GM23338 (cell line): ENCODE results near the gene OGG1. TPM values are rescaled to one million over a fixed set of nuclear protein-coding genes. Genes with fewer than 3 reads are reported as not detected.

Experiments used
- ATAC-seq: fragments of 200-7000 bp; cut with Tn5 transposase; 3 replicates; pipeline ENCODE4 v1.9.1; 2020
- DNase-seq: peaks from one replicate; pipeline ENCODE4 v3.0.0-alpha.2; 2015; ENCODE audit warnings: low spot score
- H2AFZ ChIP-seq: fragments of 200-600 bp; sonication (generic); 2 replicates; pipeline ENCODE4 v1.8.0; 2016; ENCODE audit warnings: antibody characterized with exemption, mild to moderate bottlenecking, moderate library complexity
- H3F3A ChIP-seq: fragments of 200-600 bp; sonication (generic); replicated peaks from 2 replicates; pipeline ENCODE4 v1.8.0; 2017; ENCODE audit warnings: antibody characterized with exemption, mixed run types, low read depth
- H3K27ac ChIP-seq: fragments of 200-600 bp; sonication (generic); 2 replicates; pipeline ENCODE4 v1.6.1; 2016; ENCODE audit warnings: low read depth
- H3K27me3 ChIP-seq: fragments of 200-600 bp; sonication (generic); 2 replicates; pipeline ENCODE4 v1.8.0; 2016; ENCODE audit warnings: mild to moderate bottlenecking, mixed run types, moderate library complexity; ENCODE audit not compliant: insufficient read depth
- H3K36me3 ChIP-seq: fragments of 200-600 bp; sonication (generic); 2 replicates; pipeline ENCODE4 v1.8.0; 2016; ENCODE audit warnings: mild to moderate bottlenecking; ENCODE audit not compliant: insufficient read depth
- H3K4me1 ChIP-seq: fragments of 200-600 bp; sonication (generic); 2 replicates; pipeline ENCODE4 v1.8.0; 2016; ENCODE audit warnings: mild to moderate bottlenecking, moderate library complexity; ENCODE audit not compliant: insufficient read depth
- H3K4me2 ChIP-seq: fragments of 200-600 bp; sonication (generic); 2 replicates; pipeline ENCODE4 v1.7.1; 2017; ENCODE audit warnings: mixed run types
- H3K4me3 ChIP-seq: fragments of 200-600 bp; sonication (generic); 2 replicates; pipeline ENCODE4 v1.6.1; 2016; ENCODE audit warnings: mixed run types
- H3K79me2 ChIP-seq: fragments of 200-600 bp; sonication (generic); replicated peaks from 2 replicates; pipeline ENCODE4 v1.8.0; 2017; ENCODE audit warnings: mild to moderate bottlenecking; ENCODE audit not compliant: insufficient read depth
- H3K9me2 ChIP-seq: fragments of 200-600 bp; sonication (generic); 2 replicates; pipeline ENCODE4 v1.8.0; 2017; ENCODE audit not compliant: insufficient read depth
- H4K20me1 ChIP-seq: fragments of 200-600 bp; sonication (generic); replicated peaks from 2 replicates; pipeline ENCODE4 v1.8.0; 2017; ENCODE audit warnings: mild to moderate bottlenecking; ENCODE audit not compliant: insufficient read depth
- H3K27ac Mint-ChIP-seq: 2 replicates; pipeline ENCODE4 v1.8.0; 2020; ENCODE audit warnings: inconsistent platforms, mild to moderate bottlenecking, moderate library complexity, mixed read lengths
- H3K27me3 Mint-ChIP-seq: 3 replicates; pipeline ENCODE4 v1.8.0; 2022; ENCODE audit warnings: low read depth, mild to moderate bottlenecking, moderate library complexity, mixed read lengths, inconsistent platforms; ENCODE audit not compliant: insufficient read depth, poor library complexity
- H3K36me3 Mint-ChIP-seq: 3 replicates; pipeline ENCODE4 v1.8.0; 2021; ENCODE audit warnings: low read depth, mild to moderate bottlenecking, inconsistent platforms, moderate library complexity, mixed read lengths
- H3K4me1 Mint-ChIP-seq: 3 replicates; pipeline ENCODE4 v1.8.0; 2020; ENCODE audit warnings: mild to moderate bottlenecking, inconsistent platforms, mixed read lengths
- H3K4me3 Mint-ChIP-seq: 3 replicates; pipeline ENCODE4 v1.8.0; 2021; ENCODE audit warnings: moderate library complexity, mild to moderate bottlenecking, inconsistent platforms, mixed read lengths
- H3K9me3 Mint-ChIP-seq: 3 replicates; pipeline ENCODE4 v1.8.0; 2020; ENCODE audit warnings: moderate library complexity, mild to moderate bottlenecking, inconsistent platforms, mixed read lengths
- CREB1 ChIP-seq: fragments of 250-450 bp; sonication (Bioruptor Pico); IDR thresholded peaks from 2 replicates; pipeline ENCODE4 v1.5.0; 2020; ENCODE audit warnings: low read depth, mild to moderate bottlenecking, moderate library complexity
- EZH2 ChIP-seq: fragments of 200-600 bp; sonication (generic); IDR thresholded peaks from one replicate; pipeline ENCODE4 v1.8.0; 2017; ENCODE audit warnings: antibody characterized with exemption, mild to moderate bottlenecking, low read depth; ENCODE audit not compliant: unreplicated experiment
- EZH2phosphoT487 ChIP-seq: fragments of 200-600 bp; sonication (generic); IDR thresholded peaks from one replicate; pipeline ENCODE4 v1.8.1; 2018; ENCODE audit warnings: antibody characterized with exemption; ENCODE audit not compliant: unreplicated experiment
- JUNB ChIP-seq: IDR thresholded peaks from one replicate; pipeline ENCODE4 v1.6.1; 2016; ENCODE audit warnings: antibody characterized with exemption; ENCODE audit not compliant: unreplicated experiment
- NANOG ChIP-seq: IDR thresholded peaks from 2 replicates; pipeline ENCODE4 v1.6.1; 2016; ENCODE audit warnings: antibody characterized with exemption, borderline replicate concordance
- POLR2AphosphoS5 ChIP-seq: IDR thresholded peaks from 2 replicates; pipeline ENCODE4 v1.6.1; 2016; ENCODE audit warnings: antibody characterized with exemption, low read depth
- STAT1 ChIP-seq: IDR thresholded peaks from one replicate; pipeline ENCODE4 v1.6.1; 2016; ENCODE audit warnings: antibody characterized with exemption; ENCODE audit not compliant: unreplicated experiment
- ZNF114 ChIP-seq: fragments of 250-450 bp; sonication (Bioruptor Pico); IDR thresholded peaks from 2 replicates; pipeline ENCODE4 v1.5.0; 2020; ENCODE audit warnings: mild to moderate bottlenecking, moderate library complexity
- ZNF331 ChIP-seq: fragments of 250-450 bp; sonication (Bioruptor Pico); IDR thresholded peaks from 2 replicates; pipeline ENCODE4 v1.5.0; 2020; ENCODE audit warnings: low read depth, mild to moderate bottlenecking, moderate library complexity
- polyA plus RNA-seq: library from polyadenylated mRNA; unstranded; fragments of >200 nt; fragmentation: Nextera tagmentation; extraction: Ambion mirVana; gene quantifications from 2 replicates; pipeline ENCODE4 v1.2.1, GENCODE V29; 2016
- total RNA-seq: library from RNA; depleted of rRNA; stranded (reverse); fragments of >200 nt; shearing (Covaris generic); gene quantifications from 2 replicates; pipeline ENCODE4 v1.2.3, GENCODE V29; 2014
- TF ChIP-seq, protein P1 (sequence below): IDR thresholded peaks from one replicate; pipeline ENCODE4 v1.6.1; 2018; ENCODE audit warnings: antibody characterized with exemption; ENCODE audit not compliant: unreplicated experiment
- TF ChIP-seq, protein P2 (sequence below): IDR thresholded peaks from 2 replicates; pipeline ENCODE4 v1.6.1; 2016; ENCODE audit warnings: antibody characterized with exemption
- TF ChIP-seq, protein P3 (sequence below), 2 experiments: fragments of 200-600 bp in 1 of 2; sonication (generic) in 1 of 2; conservative IDR thresholded peaks; 2 replicates each; pipeline versions ENCODE4 v1.5.1 to v1.6.1; 2016 to 2017; ENCODE audit warnings: antibody characterized with exemption in 2 of 2, low read depth in 2 of 2, mild to moderate bottlenecking in 2 of 2, moderate library complexity in 1 of 2

The OGG1 gene
- total and polyA plus RNA-seq, 2 experiments from 2014 or later, result 20.6 to 27.6 TPM

- TF ChIP-seq, protein P1, sequence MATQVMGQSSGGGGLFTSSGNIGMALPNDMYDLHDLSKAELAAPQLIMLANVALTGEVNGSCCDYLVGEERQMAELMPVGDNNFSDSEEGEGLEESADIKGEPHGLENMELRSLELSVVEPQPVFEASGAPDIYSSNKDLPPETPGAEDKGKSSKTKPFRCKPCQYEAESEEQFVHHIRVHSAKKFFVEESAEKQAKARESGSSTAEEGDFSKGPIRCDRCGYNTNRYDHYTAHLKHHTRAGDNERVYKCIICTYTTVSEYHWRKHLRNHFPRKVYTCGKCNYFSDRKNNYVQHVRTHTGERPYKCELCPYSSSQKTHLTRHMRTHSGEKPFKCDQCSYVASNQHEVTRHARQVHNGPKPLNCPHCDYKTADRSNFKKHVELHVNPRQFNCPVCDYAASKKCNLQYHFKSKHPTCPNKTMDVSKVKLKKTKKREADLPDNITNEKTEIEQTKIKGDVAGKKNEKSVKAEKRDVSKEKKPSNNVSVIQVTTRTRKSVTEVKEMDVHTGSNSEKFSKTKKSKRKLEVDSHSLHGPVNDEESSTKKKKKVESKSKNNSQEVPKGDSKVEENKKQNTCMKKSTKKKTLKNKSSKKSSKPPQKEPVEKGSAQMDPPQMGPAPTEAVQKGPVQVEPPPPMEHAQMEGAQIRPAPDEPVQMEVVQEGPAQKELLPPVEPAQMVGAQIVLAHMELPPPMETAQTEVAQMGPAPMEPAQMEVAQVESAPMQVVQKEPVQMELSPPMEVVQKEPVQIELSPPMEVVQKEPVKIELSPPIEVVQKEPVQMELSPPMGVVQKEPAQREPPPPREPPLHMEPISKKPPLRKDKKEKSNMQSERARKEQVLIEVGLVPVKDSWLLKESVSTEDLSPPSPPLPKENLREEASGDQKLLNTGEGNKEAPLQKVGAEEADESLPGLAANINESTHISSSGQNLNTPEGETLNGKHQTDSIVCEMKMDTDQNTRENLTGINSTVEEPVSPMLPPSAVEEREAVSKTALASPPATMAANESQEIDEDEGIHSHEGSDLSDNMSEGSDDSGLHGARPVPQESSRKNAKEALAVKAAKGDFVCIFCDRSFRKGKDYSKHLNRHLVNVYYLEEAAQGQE, result no peak
These were observed 28.1 kb upstream of the OGG1 start (continued) for GRCh38 chr3:9721700-9722060.

DNA sequence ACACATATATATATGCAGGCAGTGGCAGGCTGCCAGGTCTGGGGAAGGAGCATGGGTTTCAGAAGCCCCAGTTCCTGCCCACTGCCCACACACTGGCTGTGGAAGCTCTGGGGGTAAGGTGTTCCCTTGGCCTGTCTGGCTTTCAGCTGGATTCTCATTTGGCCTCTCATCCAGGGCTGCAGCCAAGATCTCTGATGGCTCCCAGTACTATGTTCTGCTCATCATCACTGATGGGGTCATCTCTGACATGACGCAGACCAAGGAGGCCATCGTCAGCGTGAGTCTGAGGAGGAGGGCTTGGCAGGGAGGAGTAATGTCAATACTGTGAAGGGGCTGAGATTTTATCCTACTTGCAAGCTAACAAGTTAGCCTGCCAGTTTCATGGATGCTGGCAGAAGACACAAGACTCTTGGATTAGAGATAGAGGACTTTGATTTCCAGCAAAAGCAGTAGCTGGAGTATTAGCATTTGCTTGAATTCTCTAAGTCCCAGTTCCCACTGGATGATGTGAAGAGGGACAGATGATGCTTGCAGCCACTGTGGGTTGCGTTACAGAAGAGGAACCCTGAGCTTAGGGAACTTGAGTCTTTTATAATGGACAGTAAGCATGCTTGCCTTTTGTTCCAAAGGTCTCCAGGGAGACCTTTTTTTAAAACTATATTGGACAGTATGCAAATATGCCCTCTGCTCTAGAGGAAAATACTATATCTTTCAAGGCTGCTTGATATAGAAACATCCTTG lies 23.8 kb upstream of the OGG1 start:
- no peaks in the 10 kb centered on the region for H3K79me2 ChIP-seq
- H3K4me2 ChIP-seq, result no peak overlapping the region
- H3K4me3 Mint-ChIP-seq, result no peak overlapping the region
- 0 out of 2 replicates have a peak, but pooled peaks cover 8% of the 10 kb centered on the region for H3F3A ChIP-seq
- no peaks in the 10 kb centered on the region for H3K9me3 Mint-ChIP-seq
- DNase-seq, result no peak
- H3K9me2 ChIP-seq, result no peaks in the 10 kb centered on the region
- H3K27me3 ChIP-seq, result no peaks in the 10 kb centered on the region
- H3K36me3 ChIP-seq, result no peaks in the 10 kb centered on the region
- peaks cover 5% of the 10 kb centered on the region for H3K27me3 Mint-ChIP-seq
- H4K20me1 ChIP-seq, result no peaks in the 10 kb centered on the region
- H2AFZ ChIP-seq, result no peak overlapping the region
- H3K36me3 Mint-ChIP-seq, result no peaks in the 10 kb centered on the region; the same call in 2 of the 3 replicates
- ATAC-seq, result no peak
- no peak overlapping the region for H3K4me3 ChIP-seq
- H3K4me1 ChIP-seq, result peaks cover 7% of the 10 kb centered on the region
- H3K27ac ChIP-seq, result no peak overlapping the region
- H3K27ac Mint-ChIP-seq, result no peak overlapping the region
- H3K4me1 Mint-ChIP-seq, result peaks cover 26% of the 10 kb centered on the region
- TF ChIP-seq NANOG, result no peak
- no peak for TF ChIP-seq EZH2phosphoT487
- no peak for TF ChIP-seq ZNF114 (CRISPR knock-in tag)
- TF ChIP-seq STAT1, result no peak
- TF ChIP-seq ZNF331 (CRISPR knock-in tag), result no peak
- no peak for TF ChIP-seq CREB1
- TF ChIP-seq, protein P1, result no peak
- TF ChIP-seq, protein P2, sequence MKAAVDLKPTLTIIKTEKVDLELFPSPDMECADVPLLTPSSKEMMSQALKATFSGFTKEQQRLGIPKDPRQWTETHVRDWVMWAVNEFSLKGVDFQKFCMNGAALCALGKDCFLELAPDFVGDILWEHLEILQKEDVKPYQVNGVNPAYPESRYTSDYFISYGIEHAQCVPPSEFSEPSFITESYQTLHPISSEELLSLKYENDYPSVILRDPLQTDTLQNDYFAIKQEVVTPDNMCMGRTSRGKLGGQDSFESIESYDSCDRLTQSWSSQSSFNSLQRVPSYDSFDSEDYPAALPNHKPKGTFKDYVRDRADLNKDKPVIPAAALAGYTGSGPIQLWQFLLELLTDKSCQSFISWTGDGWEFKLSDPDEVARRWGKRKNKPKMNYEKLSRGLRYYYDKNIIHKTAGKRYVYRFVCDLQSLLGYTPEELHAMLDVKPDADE, result no peak
- TF ChIP-seq EZH2, result no peak
- no peak for TF ChIP-seq POLR2AphosphoS5
- TF ChIP-seq JUNB, result no peak
- TF ChIP-seq, protein P3, sequence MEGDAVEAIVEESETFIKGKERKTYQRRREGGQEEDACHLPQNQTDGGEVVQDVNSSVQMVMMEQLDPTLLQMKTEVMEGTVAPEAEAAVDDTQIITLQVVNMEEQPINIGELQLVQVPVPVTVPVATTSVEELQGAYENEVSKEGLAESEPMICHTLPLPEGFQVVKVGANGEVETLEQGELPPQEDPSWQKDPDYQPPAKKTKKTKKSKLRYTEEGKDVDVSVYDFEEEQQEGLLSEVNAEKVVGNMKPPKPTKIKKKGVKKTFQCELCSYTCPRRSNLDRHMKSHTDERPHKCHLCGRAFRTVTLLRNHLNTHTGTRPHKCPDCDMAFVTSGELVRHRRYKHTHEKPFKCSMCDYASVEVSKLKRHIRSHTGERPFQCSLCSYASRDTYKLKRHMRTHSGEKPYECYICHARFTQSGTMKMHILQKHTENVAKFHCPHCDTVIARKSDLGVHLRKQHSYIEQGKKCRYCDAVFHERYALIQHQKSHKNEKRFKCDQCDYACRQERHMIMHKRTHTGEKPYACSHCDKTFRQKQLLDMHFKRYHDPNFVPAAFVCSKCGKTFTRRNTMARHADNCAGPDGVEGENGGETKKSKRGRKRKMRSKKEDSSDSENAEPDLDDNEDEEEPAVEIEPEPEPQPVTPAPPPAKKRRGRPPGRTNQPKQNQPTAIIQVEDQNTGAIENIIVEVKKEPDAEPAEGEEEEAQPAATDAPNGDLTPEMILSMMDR (conservative IDR thresholded peaks at IDR 0.05; ENCODE audit: low read depth in 2 of 2), result no peak
